ENCODE measurements around the gene MTAP.

DNA sequence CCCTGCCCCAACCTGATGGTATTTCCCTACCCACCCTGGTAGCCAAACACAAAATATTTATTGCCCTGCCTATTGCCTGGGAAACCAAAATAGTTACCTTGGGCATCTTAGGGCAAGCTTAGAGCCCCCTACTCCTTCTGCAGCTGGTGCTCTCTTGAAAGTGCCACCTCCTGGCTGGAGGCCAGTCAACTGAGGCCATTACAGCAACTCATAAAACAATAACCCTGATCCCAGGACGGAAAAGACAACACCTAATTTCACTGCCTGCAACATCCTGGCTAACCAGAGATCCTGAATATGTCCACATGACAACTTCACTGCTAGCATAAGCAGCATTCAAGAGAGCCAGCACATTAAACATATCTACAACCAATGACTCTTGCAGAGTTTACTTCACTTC lies 38.7 kb downstream of the MTAP start:
- TF ChIP-seq, protein P1, sequence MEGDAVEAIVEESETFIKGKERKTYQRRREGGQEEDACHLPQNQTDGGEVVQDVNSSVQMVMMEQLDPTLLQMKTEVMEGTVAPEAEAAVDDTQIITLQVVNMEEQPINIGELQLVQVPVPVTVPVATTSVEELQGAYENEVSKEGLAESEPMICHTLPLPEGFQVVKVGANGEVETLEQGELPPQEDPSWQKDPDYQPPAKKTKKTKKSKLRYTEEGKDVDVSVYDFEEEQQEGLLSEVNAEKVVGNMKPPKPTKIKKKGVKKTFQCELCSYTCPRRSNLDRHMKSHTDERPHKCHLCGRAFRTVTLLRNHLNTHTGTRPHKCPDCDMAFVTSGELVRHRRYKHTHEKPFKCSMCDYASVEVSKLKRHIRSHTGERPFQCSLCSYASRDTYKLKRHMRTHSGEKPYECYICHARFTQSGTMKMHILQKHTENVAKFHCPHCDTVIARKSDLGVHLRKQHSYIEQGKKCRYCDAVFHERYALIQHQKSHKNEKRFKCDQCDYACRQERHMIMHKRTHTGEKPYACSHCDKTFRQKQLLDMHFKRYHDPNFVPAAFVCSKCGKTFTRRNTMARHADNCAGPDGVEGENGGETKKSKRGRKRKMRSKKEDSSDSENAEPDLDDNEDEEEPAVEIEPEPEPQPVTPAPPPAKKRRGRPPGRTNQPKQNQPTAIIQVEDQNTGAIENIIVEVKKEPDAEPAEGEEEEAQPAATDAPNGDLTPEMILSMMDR (conservative IDR thresholded peaks at IDR 0.05; ENCODE audit: low read length), result no peak
- no peak for TF ChIP-seq EZH2phosphoT487 (IDR thresholded peaks at IDR 0.05; ENCODE audit: borderline replicate concordance)
